ENCODE data around the gene NT5C3A. TPM values are rescaled to one million over a fixed set of nuclear protein-coding genes. Genes with fewer than 3 reads are reported as not detected.

Gene NT5C3A
- total and polyA plus RNA-seq, 9 of the 15 experiments (the other 6 are each of a cell fraction or from before 2014, with no cell fraction given) = 18.6 to 60.1 (median 40.0) TPM

- POLR2A ChIA-PET = interaction anchor here (0.6 kb wide), 1 partner anchor 435 kb away, joined by 3 read pairs; no protein-coding TSS in a partner anchor
- intact Hi-C loops (cut with micrococcal nuclease) (no loop called here), in situ Hi-C loops (cut with MboI) (no loop called here)
- peak; percentile 93 for TF ChIP-seq ZNF280A (IDR thresholded peaks at IDR 0.05; ENCODE audit: low read depth, partially characterized antibody)
- peak in 1 of 2 experiments; percentile 97; a peak in 2 of 3 replicates for TF ChIP-seq CBX3 (IDR thresholded peaks at IDR 0.05; ENCODE audit: borderline replicate concordance in 1 of 2, low read length in 2 of 2)
- no peak for TF ChIP-seq ZBTB9 (CRISPR knock-in tag; IDR thresholded peaks at IDR 0.05)
- TF ChIP-seq RBM34 (IDR thresholded peaks at IDR 0.05; ENCODE audit: borderline replicate concordance, insufficient read depth, low read length) = no peak
- TF ChIP-seq CBX5 (IDR thresholded peaks at IDR 0.05; ENCODE audit: borderline replicate concordance, low read depth) = peak; percentile 97
- TF ChIP-seq AFF4 (CRISPR knock-in tag; IDR thresholded peaks at IDR 0.05) = no peak
- TF ChIP-seq PHTF2 (CRISPR knock-in tag; IDR thresholded peaks at IDR 0.05) = no peak
- TF ChIP-seq NELFE (IDR thresholded peaks at IDR 0.05; ENCODE audit: insufficient read depth, insufficient read length) = no peak
- TF ChIP-seq TRIM24 (IDR thresholded peaks at IDR 0.05) = peak in 1 of 2 experiments; percentile 39; a peak in 1 of 4 replicates
- TF ChIP-seq TRIM28 (IDR thresholded peaks at IDR 0.05) = peak; percentile 90
- no peak for TF ChIP-seq NUFIP1 (IDR thresholded peaks at IDR 0.05; ENCODE audit: partially characterized antibody)
- peak; percentile 84; the same call in 1 of the 2 replicates for TF ChIP-seq CBX1 (IDR thresholded peaks at IDR 0.05; ENCODE audit: low read depth)
- TF ChIP-seq ZNF395 (CRISPR knock-in tag; IDR thresholded peaks at IDR 0.05) = no peak
- peak; percentile 77 for TF ChIP-seq ZFP36 (IDR thresholded peaks at IDR 0.05; ENCODE audit: low read depth, low read length, partially characterized antibody)
- no peak for TF ChIP-seq ZZZ3 (IDR thresholded peaks at IDR 0.05)
Measured at GRCh38 chr7:33070277-33070676, 7.7 kb upstream of the NT5C3A start.

More at GRCh38 chr7:33070277-33070676, 7.7 kb upstream of the NT5C3A start:
- no peak overlapping the region for H2AFZ ChIP-seq (ENCODE audit: low read depth, low read length)
- no peak for FAIRE-seq
- no peak for ATAC-seq
- no peak overlapping the region for H3K4me3 ChIP-seq
- no peaks in the 10 kb centered on the region; a peak in 1 of 5 replicates for H3K4me1 ChIP-seq (replicated peaks in 1 of 2; ENCODE audit: control insufficient read depth in 2 of 2, insufficient read depth in 2 of 2, low read length in 2 of 2)
- WGBS (ENCODE audit: insufficient coverage, low coverage, missing lambda C conversion rate) = 24% methylated on average over 2 of the region's 2 CpGs
- H3K36me3 ChIP-seq (ENCODE audit: control insufficient read depth, insufficient read depth, low read length) = no peaks in the 10 kb centered on the region
- H3K79me2 ChIP-seq (ENCODE audit: control insufficient read depth, insufficient read depth, low read length) = no peaks in the 10 kb centered on the region
- no peaks in the 10 kb centered on the region for H3K9me1 ChIP-seq (ENCODE audit: control insufficient read depth, insufficient read depth, low read length)
- no peak for DNase-seq (ENCODE audit: extremely low read depth in 1 of 4, low spot score in 3 of 4)
- H3K27me3 ChIP-seq (ENCODE audit: control insufficient read depth in 2 of 2, insufficient read depth in 2 of 2, low read length in 2 of 2) = no peaks in the 10 kb centered on the region
- BruUV-seq (replicated peaks) = no TSS peak
- H4K20me1 ChIP-seq (replicated peaks; ENCODE audit: control insufficient read depth, insufficient read depth, low read length) = no peaks in the 10 kb centered on the region
- H3K9me3 ChIP-seq (replicated peaks; ENCODE audit: control insufficient read depth, insufficient read depth, low read depth, low read length) = peaks cover 10% of the 10 kb centered on the region
- CTCF ChIA-PET (ENCODE audit: low intra/inter-chr PET ratio) = no interaction called here
- no peak overlapping the region for H3K4me2 ChIP-seq (ENCODE audit: insufficient read depth, low read length)
- H3K27ac ChIP-seq (ENCODE audit: extremely low read depth, low read depth, low read length) = no peak overlapping the region
- no peak overlapping the region for H3K9ac ChIP-seq (ENCODE audit: insufficient read depth in 1 of 2, low read depth in 2 of 2, low read length in 2 of 2)
